Ovary (tissue), 9 donors: ENCODE results near the gene EPAS1. TPM values are rescaled to one million over a fixed set of nuclear protein-coding genes. Genes with fewer than 3 reads are reported as not detected.

Experiments used
- DNase-seq, 5 donors: peaks; one replicate each; pipeline ENCODE4 v3.0.0-alpha.2; 2019 to 2020
- H3K27ac ChIP-seq, 2 donors: fragments of 200-600 bp; one replicate each; pipeline versions ENCODE4 v1.5.1 to v1.8.0; 2019 to 2022
- H3K27me3 ChIP-seq: fragments of 200-600 bp; one replicate; pipeline ENCODE4 v1.8.0; 2022
- H3K36me3 ChIP-seq: fragments of 200-600 bp; sonication (generic); one replicate; pipeline ENCODE4 v1.5.1; 2019
- H3K4me1 ChIP-seq: one replicate; pipeline ENCODE4 v1.8.1; 2013; ENCODE audit warnings: mild to moderate bottlenecking, moderate library complexity; ENCODE audit not compliant: insufficient read depth
- H3K4me3 ChIP-seq: fragments of 200-600 bp; sonication (generic); one replicate; pipeline ENCODE4 v1.5.1; 2017
- H3K9me3 ChIP-seq, 2 donors: fragments of 200-600 bp in 1 of 2; sonication (generic) in 1 of 2; one replicate each; pipeline versions ENCODE4 v1.5.1 to v1.8.1; 2013 to 2019; ENCODE audit warnings: mild to moderate bottlenecking in 1 of 2, moderate library complexity in 1 of 2
- CTCF ChIP-seq, 3 donors: fragments of 450-650 bp in 2 of 3; fragments of 200-600 bp in 1 of 3; IDR thresholded peaks; one replicate each; pipeline versions ENCODE4 v1.5.1 to v1.8.0; 2016 to 2022; ENCODE audit warnings: antibody characterized with exemption in 3 of 3, mild to moderate bottlenecking in 1 of 3
- EP300 ChIP-seq: sonication (generic); formaldehyde crosslinking; IDR thresholded peaks from one replicate; pipeline ENCODE4 v1.6.1; 2017; ENCODE audit warnings: antibody characterized with exemption
- POLR2A ChIP-seq: fragments of 450-650 bp; IDR thresholded peaks from one replicate; pipeline ENCODE4 v1.6.1; 2017; ENCODE audit warnings: antibody characterized with exemption, mild to moderate bottlenecking, moderate library complexity
- WGBS, 3 donors: extraction: QIAGEN DNeasy Blood & Tissue Kit in 1 of 3; methylation state at CpG; one replicate each; pipeline versions ENCODE4 v1.1.5 to v1.1.7; 2013 to 2017; 5-methylcytosine and 5-hydroxymethylcytosine counted together
- intact Hi-C, 4 donors: fragments of 100-400 bp; cut with DNase I; formaldehyde crosslinking; loops; one replicate each; pipeline versions ENCODE4 v1.11.0 to v1.15.1; 2022 to 2023
- polyA plus RNA-seq, 2 donors: library from polyadenylated mRNA; stranded (reverse); fragments of 200-250 nt in 1 of 2; fragments of 350-450 nt in 1 of 2; fragmentation: Illumina TruSeq in 1 of 2; extraction: RNeasy Lipid Tissue Mini Kit (QIAGEN cat#74804) in 1 of 2; gene quantifications; one replicate each; pipeline ENCODE4 v1.2.3, GENCODE V29; 2013 to 2014
- total RNA-seq, 7 donors: library from RNA; depleted of rRNA in 2 of 7; stranded (reverse); fragments of >200 nt in 2 of 7; fragmentation: NEBNext Ultra II Directional in 3 of 7; extraction: Animal tissue kit (Norgen Biotek cat#: 25700) in 3 of 7; gene quantifications; one replicate each; pipeline versions ENCODE4 v1.1.0 to v1.2.4, GENCODE V29; 2016 to 2023
- donor health status: DM: no; HTN: no; CAD: no; lungs with moderate emphysema.
- donor health status: DM: no; HTN: no; CAD: no.
- donor health status: Bipolar disorder and iron deficiency.
- donor health status: DM: yes; HTN: yes; CAD: no.
- donor health status: DM: no; HTN: no; CAD: no.
- donor health status: DM: yes; HTN: yes; CAD: no.

EPAS1 gene
- total and polyA plus RNA-seq, 9 donors = 63.1 to 258 (median 82.7) TPM

- Histone ChIP-seq H3K4me3 (peak overlapping the region; percentile 73), H3K36me3 (no peaks in the 10 kb centered on the region), H3K4me1 (peaks cover 6% of the 10 kb centered on the region), H3K27me3 (no peaks in the 10 kb centered on the region), H3K9me3 (no peaks in the 10 kb centered on the region), H3K27ac (peak overlapping the region; percentile 76 to 80)
- peak; percentile 16 for TF ChIP-seq POLR2A
- no peak for TF ChIP-seq EP300
- peak in 1 of 3 donors; percentile 42 for TF ChIP-seq CTCF (IDR thresholded peaks at IDR 0.05)
- intact Hi-C loops = loop anchor here in 3 of 4 donors (2.0 to 10.0 kb wide), 5 partner anchors 36 to 234 kb away; no protein-coding TSS in a partner anchor
- DNase-seq = peak; percentile 63 to 80 (median 75)
- WGBS, 3 donors = 0 to 1% (median 0%) methylated on average over 71 of the region's 71 CpGs
Observed at GRCh38 chr2:46298522-46299353, 1.5 kb downstream of the EPAS1 start.

DNA sequence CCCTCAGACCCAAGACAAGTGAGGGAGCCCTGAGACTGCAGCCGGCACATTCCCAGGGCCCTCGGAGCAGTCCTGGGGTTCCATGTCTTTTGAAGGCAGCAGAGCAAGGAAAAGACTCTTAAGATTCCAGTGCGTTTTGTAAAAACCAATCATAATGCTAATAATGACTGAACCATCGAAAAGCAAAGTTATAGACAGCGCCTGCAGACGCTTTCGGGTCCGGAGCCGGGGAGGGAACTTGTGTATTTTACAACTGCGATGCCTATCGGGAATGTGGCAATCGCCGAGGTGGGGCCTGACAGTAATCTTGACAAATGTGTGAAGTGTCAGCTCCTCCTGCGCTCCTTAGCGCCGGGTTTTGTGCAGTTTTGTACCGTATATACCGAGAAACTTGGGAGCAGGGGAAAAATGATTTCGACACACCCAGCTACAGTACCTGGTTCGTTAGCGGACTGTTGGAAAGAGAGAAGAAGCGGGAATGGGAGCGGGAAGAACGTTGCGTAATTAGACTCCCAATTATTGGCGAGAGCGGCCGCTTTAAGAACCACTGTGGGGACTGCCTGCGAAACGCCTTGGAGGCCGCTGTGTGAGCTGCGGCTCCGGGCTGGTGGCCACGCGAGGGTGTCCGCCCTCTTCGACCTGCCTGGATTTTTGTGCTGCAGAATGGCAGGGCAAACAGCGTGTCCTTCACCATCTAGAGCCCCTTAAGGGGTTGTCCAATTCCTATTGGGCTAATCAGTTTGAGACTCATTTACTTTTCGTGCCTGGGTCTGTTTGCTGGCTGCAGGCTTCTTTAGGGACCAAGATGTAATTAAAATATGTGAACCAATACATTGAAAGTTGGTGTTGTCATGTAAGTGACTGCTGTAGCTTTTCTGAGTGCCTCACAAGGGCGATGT is 2.4 kb downstream of the EPAS1 start:
- no peaks in the 10 kb centered on the region for H3K27me3 ChIP-seq
- H3K4me1 ChIP-seq = peaks cover 6% of the 10 kb centered on the region
- peak; percentile 64 to 84 (median 71) for DNase-seq
- no peak for TF ChIP-seq EP300
- TF ChIP-seq CTCF (IDR thresholded peaks at IDR 0.05) = peak in 1 of 3 donors; percentile 6
- TF ChIP-seq POLR2A = peak; percentile 31
- WGBS, 3 donors = 2 to 3% (median 2%) methylated on average over 40 of the region's 40 CpGs
- peak overlapping the region; percentile 76 to 80 for H3K27ac ChIP-seq
- peak overlapping the region; percentile 73 for H3K4me3 ChIP-seq
- H3K9me3 ChIP-seq = no peaks in the 10 kb centered on the region
- intact Hi-C loops = loop anchor here in 3 of 4 donors (2.0 to 10.0 kb wide), 5 partner anchors 35 to 235 kb away; no protein-coding TSS in a partner anchor
- H3K36me3 ChIP-seq = no peaks in the 10 kb centered on the region

DNA sequence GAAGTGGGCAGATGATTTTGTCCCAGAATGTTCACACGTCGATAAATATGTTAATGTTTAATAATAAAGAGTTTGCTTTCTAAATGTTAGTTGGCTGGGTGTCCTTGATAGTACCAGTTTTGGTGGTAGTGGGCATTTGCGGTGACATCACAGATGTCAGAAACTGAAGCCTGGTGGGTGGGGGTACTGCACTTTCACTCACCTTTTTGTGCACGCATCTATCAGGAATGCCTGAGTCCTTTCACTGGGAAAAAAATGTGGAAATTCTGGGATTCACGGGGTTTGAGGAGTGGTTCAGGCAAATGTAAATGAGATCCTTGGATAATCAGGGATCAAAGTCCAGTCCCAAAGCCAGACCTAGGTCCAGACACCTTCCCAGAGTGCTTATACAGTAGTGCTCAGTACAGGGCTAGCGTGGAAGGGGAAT is 3.2 kb downstream of the EPAS1 start:
- DNase-seq = no peak
- H3K4me1 ChIP-seq = peaks cover 6% of the 10 kb centered on the region
- 84 to 90% (median 86%) methylated on average over 6 of the region's 6 CpGs for WGBS, 3 donors
- intact Hi-C loops = no loop called here
- no peak for TF ChIP-seq CTCF (IDR thresholded peaks at IDR 0.05)
- no peak for TF ChIP-seq EP300
- TF ChIP-seq POLR2A = no peak
- no peak overlapping the region for H3K27ac ChIP-seq
- no peaks in the 10 kb centered on the region for H3K36me3 ChIP-seq
- peak overlapping the region; percentile 73 for H3K4me3 ChIP-seq
- H3K9me3 ChIP-seq = no peaks in the 10 kb centered on the region
- no peaks in the 10 kb centered on the region for H3K27me3 ChIP-seq

- Histone ChIP-seq H3K27me3 (no peaks in the 10 kb centered on the region), H3K36me3 (no peaks in the 10 kb centered on the region), H3K9me3 (no peaks in the 10 kb centered on the region), H3K4me3 (no peak overlapping the region), H3K4me1 (peaks cover 2% of the 10 kb centered on the region), H3K27ac (no peak overlapping the region)
- whole genome bisulfite sequencing, 3 donors = 58 to 70% (median 68%) methylated on average over 4 of the region's 4 CpGs
- no peak for DNase-seq
- intact Hi-C loops = no loop called here
- no peak for TF ChIP-seq POLR2A
- TF ChIP-seq CTCF (IDR thresholded peaks at IDR 0.05) = no peak
- TF ChIP-seq EP300 = no peak
Observed at GRCh38 chr2:46302005-46302695, 4.9 kb downstream of the EPAS1 start.
